HepG2 (cell line): ENCODE measurements around the gene PACS1. TPM values are rescaled to one million over a fixed set of nuclear protein-coding genes. Genes with fewer than 3 reads are reported as not detected.

Source experiments
- ATM ChIP-seq: fragments of 450-650 bp; IDR thresholded peaks from 2 replicates; pipeline ENCODE4 v1.7.1; 2017; ENCODE audit warnings: mild to moderate bottlenecking, borderline replicate concordance
- CHD2 ChIP-seq: IDR thresholded peaks from 2 replicates; pipeline ENCODE4 v1.6.1; 2011; ENCODE audit warnings: low read depth, low read length, improper control_type of control experiment
- GABPA ChIP-seq, 2 experiments: IDR thresholded peaks; 2 replicates each; pipeline ENCODE4 v1.6.1; 2011 to 2016; ENCODE audit warnings: low read depth in 2 of 2, low read length in 1 of 2, missing biosample characterization in 1 of 2, missing genetic modification characterization in 1 of 2
- RARA ChIP-seq: IDR thresholded peaks from 2 replicates; pipeline ENCODE4 v1.6.1; 2016; ENCODE audit warnings: missing genetic modification reagents, missing compliant biosample characterization
- SP140L ChIP-seq: sonication (generic); formaldehyde crosslinking; IDR thresholded peaks from 2 replicates; pipeline ENCODE4 v1.4.0; 2020; ENCODE audit warnings: missing genetic modification reagents, borderline replicate concordance
- ZNF569 ChIP-seq: sonication (generic); formaldehyde crosslinking; IDR thresholded peaks from 2 replicates; pipeline ENCODE4 v1.5.0; 2020; ENCODE audit warnings: mild to moderate bottlenecking, missing genetic modification reagents, moderate library complexity, borderline replicate concordance
- ZNF724P ChIP-seq: sonication (generic); formaldehyde crosslinking; IDR thresholded peaks from 2 replicates; pipeline ENCODE4 v1.8.0; 2022; ENCODE audit warnings: missing genetic modification reagents, borderline replicate concordance
- ZNF773 ChIP-seq: sonication (generic); formaldehyde crosslinking; IDR thresholded peaks from 2 replicates; pipeline ENCODE4 v1.4.0; 2020; ENCODE audit warnings: missing genetic modification reagents, borderline replicate concordance
- polyA plus RNA-seq, 8 experiments: library from polyadenylated mRNA; depleted of rRNA in 3 of 8; stranded (reverse) in 7 of 8; unstranded in 1 of 8; fragments of >200 nt; fragmentation: Illumina TruSeq in 4 of 8; extraction: Trizol in 4 of 8; gene quantifications; 2 replicates each; pipeline versions ENCODE4 v1.2.1 to v1.2.3, GENCODE V29; 2011 to 2016; ENCODE audit warnings: low read depth in 4 of 8, missing spikeins in 1 of 8, mixed read lengths in 1 of 8; ENCODE audit not compliant: insufficient read depth in 1 of 8
- total RNA-seq, 5 experiments: library from RNA; depleted of rRNA; stranded (reverse); fragments of >200 nt; fragmentation: Illumina TruSeq; extraction: Trizol; gene quantifications; 2 replicates each; pipeline ENCODE4 v1.2.3, GENCODE V29; 2016; ENCODE audit warnings: low read depth in 1 of 5
- TF ChIP-seq, protein P1 (sequence below): sonication (generic); formaldehyde crosslinking; IDR thresholded peaks from 2 replicates; pipeline ENCODE4 v1.4.0; 2020; ENCODE audit warnings: missing genetic modification reagents, mild to moderate bottlenecking, borderline replicate concordance
- TF ChIP-seq, protein P2 (sequence below): sonication (generic); formaldehyde crosslinking; IDR thresholded peaks from 2 replicates; pipeline ENCODE4 v1.4.0; 2020; ENCODE audit warnings: missing genetic modification reagents, mild to moderate bottlenecking, borderline replicate concordance
- TF ChIP-seq, protein P3 (sequence below): sonication (generic); formaldehyde crosslinking; IDR thresholded peaks from 2 replicates; pipeline ENCODE4 v1.4.0; 2020; ENCODE audit warnings: missing genetic modification reagents
- TF ChIP-seq, protein P4 (sequence below): sonication (generic); formaldehyde crosslinking; IDR thresholded peaks from 2 replicates; pipeline ENCODE4 v1.4.0; 2020; ENCODE audit warnings: mild to moderate bottlenecking, missing genetic modification reagents, borderline replicate concordance
- TF ChIP-seq, protein P5 (sequence below): sonication (generic); formaldehyde crosslinking; IDR thresholded peaks from 2 replicates; pipeline ENCODE4 v1.5.0; 2020; ENCODE audit warnings: missing genetic modification reagents
- TF ChIP-seq, protein P6 (sequence below): sonication (generic); formaldehyde crosslinking; IDR thresholded peaks from 2 replicates; pipeline ENCODE4 v1.4.0; 2020; ENCODE audit warnings: mild to moderate bottlenecking, missing genetic modification reagents

PACS1 gene
- total and polyA plus RNA-seq, 2 of the 13 experiments (the other 11 are each of a cell fraction or from before 2014, with no cell fraction given) = 7.6 to 8.6 TPM

DNA sequence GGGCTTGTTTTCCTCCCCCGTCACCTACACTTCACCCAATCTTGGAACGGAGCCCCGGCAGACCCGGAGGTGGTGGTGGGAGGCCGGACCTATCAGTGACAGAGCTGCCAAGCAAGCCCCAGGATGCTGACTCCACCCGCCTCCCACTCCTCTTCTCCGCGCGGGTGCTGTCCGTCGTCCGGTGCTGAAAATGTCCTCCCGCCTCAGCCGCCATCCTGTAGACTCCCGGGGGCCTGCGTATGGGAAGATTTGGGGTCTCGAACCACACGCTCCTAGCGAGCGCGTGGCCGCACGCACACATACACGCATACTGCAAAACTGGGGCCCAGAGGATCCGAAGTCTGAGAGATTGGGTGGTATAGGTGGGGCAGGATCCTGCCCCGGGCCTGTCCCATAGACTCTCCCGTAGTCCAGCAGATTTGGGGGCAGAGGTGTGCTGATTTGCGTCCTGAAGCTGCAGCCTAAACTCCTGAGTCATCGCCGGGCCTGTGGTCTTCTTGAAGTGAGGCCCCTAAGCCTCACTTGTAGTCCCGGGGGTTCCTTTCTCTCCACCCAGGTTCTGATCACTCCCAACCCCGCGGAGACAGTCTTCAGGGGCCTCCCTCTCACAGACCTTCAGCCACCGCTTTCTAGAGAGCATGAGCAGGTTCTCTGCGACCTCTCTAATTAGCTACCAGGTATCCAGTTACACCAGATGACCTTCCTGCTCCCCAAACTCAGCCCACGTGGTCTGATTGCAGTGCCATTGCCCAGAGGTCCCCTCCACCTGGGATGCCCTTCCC, 219.7 kb downstream of the PACS1 start (continued):
- TF ChIP-seq, protein P1, sequence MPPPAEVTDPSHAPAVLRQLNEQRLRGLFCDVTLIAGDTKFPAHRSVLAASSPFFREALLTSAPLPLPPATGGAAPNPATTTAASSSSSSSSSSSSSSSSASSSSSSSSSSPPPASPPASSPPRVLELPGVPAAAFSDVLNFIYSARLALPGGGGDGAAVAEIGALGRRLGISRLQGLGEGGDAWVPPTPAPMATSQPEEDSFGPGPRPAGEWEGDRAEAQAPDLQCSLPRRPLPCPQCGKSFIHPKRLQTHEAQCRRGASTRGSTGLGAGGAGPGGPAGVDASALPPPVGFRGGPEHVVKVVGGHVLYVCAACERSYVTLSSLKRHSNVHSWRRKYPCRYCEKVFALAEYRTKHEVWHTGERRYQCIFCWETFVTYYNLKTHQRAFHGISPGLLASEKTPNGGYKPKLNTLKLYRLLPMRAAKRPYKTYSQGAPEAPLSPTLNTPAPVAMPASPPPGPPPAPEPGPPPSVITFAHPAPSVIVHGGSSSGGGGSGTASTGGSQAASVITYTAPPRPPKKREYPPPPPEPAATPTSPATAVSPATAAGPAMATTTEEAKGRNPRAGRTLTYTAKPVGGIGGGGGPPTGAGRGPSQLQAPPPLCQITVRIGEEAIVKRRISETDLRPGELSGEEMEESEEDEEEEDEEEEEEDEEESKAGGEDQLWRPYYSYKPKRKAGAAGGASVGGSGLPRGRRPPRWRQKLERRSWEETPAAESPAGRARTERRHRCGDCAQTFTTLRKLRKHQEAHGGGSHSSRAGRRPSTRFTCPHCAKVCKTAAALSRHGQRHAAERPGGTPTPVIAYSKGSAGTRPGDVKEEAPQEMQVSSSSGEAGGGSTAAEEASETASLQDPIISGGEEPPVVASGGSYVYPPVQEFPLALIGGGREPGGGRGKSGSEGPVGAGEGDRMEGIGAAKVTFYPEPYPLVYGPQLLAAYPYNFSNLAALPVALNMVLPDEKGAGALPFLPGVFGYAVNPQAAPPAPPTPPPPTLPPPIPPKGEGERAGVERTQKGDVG (CRISPR knock-in tag) = no peak; the same call in 1 of the 2 replicates
- TF ChIP-seq, protein P2, sequence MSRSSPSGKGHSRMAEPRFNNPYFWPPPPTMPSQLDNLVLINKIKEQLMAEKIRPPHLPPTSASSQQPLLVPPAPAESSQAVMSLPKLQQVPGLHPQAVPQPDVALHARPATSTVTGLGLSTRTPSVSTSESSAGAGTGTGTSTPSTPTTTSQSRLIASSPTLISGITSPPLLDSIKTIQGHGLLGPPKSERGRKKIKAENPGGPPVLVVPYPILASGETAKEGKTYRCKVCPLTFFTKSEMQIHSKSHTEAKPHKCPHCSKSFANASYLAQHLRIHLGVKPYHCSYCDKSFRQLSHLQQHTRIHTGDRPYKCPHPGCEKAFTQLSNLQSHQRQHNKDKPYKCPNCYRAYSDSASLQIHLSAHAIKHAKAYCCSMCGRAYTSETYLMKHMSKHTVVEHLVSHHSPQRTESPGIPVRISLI (CRISPR knock-in tag) = no peak
- TF ChIP-seq ZNF569 (CRISPR knock-in tag) (no peak), CHD2 (no peak), ATM (no peak), ZNF724P (CRISPR knock-in tag) (peak; percentile 66; the same call in 1 of the 2 replicates), SP140L (CRISPR knock-in tag) (no peak), GABPA (IDR thresholded peaks at IDR 0.05; ENCODE audit: low read depth, low read length) (no peak), GABPA (CRISPR knock-in tag; IDR thresholded peaks at IDR 0.05; ENCODE audit: low read depth) (no peak), ZNF773 (CRISPR knock-in tag) (peak; percentile 90; the same call in 1 of the 2 replicates), RARA (peak; percentile 69)
- TF ChIP-seq, protein P3, sequence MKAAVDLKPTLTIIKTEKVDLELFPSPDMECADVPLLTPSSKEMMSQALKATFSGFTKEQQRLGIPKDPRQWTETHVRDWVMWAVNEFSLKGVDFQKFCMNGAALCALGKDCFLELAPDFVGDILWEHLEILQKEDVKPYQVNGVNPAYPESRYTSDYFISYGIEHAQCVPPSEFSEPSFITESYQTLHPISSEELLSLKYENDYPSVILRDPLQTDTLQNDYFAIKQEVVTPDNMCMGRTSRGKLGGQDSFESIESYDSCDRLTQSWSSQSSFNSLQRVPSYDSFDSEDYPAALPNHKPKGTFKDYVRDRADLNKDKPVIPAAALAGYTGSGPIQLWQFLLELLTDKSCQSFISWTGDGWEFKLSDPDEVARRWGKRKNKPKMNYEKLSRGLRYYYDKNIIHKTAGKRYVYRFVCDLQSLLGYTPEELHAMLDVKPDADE (CRISPR knock-in tag) = no peak
- TF ChIP-seq, protein P4, sequence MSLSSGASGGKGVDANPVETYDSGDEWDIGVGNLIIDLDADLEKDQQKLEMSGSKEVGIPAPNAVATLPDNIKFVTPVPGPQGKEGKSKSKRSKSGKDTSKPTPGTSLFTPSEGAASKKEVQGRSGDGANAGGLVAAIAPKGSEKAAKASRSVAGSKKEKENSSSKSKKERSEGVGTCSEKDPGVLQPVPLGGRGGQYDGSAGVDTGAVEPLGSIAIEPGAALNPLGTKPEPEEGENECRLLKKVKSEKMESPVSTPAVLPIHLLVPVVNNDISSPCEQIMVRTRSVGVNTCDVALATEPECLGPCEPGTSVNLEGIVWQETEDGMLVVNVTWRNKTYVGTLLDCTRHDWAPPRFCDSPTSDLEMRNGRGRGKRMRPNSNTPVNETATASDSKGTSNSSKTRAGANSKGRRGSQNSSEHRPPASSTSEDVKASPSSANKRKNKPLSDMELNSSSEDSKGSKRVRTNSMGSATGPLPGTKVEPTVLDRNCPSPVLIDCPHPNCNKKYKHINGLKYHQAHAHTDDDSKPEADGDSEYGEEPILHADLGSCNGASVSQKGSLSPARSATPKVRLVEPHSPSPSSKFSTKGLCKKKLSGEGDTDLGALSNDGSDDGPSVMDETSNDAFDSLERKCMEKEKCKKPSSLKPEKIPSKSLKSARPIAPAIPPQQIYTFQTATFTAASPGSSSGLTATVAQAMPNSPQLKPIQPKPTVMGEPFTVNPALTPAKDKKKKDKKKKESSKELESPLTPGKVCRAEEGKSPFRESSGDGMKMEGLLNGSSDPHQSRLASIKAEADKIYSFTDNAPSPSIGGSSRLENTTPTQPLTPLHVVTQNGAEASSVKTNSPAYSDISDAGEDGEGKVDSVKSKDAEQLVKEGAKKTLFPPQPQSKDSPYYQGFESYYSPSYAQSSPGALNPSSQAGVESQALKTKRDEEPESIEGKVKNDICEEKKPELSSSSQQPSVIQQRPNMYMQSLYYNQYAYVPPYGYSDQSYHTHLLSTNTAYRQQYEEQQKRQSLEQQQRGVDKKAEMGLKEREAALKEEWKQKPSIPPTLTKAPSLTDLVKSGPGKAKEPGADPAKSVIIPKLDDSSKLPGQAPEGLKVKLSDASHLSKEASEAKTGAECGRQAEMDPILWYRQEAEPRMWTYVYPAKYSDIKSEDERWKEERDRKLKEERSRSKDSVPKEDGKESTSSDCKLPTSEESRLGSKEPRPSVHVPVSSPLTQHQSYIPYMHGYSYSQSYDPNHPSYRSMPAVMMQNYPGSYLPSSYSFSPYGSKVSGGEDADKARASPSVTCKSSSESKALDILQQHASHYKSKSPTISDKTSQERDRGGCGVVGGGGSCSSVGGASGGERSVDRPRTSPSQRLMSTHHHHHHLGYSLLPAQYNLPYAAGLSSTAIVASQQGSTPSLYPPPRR (CRISPR knock-in tag) = no peak
- TF ChIP-seq, protein P5, sequence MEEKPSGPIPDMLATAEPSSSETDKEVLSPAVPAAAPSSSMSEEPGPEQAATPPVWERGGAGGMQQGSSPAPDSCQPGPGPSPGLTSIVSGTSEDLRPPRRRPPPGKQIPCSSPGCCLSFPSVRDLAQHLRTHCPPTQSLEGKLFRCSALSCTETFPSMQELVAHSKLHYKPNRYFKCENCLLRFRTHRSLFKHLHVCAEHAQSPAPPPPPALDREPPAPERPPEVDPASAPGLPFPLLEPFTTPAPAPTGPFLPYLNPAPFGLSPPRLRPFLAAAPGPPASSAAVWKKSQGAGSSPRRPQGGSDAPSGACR (CRISPR knock-in tag) = no peak
- TF ChIP-seq, protein P6, sequence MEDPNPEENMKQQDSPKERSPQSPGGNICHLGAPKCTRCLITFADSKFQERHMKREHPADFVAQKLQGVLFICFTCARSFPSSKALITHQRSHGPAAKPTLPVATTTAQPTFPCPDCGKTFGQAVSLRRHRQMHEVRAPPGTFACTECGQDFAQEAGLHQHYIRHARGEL (CRISPR knock-in tag) = 0 out of 2 replicates have a peak, but pooled peaks have one; percentile 54
